Stimulated activated CD4-positive, alpha-beta T cell treated with anti-CD3 and anti-CD28 coated beads, TNF-alpha, amount 100 ng/mL, for 1 hour (primary cell): ENCODE results near the gene SMIM7.
"Not testable (repeated sequence)": the region's sequence is repeated elsewhere in the genome, so short reads cannot be mapped to it uniquely, and the experiment has no call there.

ENCODE experiments used
- DNase-seq, 3 donors: peaks; one replicate each; pipeline ENCODE4 v3.0.0-alpha.2; 2020; ENCODE audit warnings: low read depth in 3 of 3, low spot score in 1 of 3

Gene SMIM7

DNA sequence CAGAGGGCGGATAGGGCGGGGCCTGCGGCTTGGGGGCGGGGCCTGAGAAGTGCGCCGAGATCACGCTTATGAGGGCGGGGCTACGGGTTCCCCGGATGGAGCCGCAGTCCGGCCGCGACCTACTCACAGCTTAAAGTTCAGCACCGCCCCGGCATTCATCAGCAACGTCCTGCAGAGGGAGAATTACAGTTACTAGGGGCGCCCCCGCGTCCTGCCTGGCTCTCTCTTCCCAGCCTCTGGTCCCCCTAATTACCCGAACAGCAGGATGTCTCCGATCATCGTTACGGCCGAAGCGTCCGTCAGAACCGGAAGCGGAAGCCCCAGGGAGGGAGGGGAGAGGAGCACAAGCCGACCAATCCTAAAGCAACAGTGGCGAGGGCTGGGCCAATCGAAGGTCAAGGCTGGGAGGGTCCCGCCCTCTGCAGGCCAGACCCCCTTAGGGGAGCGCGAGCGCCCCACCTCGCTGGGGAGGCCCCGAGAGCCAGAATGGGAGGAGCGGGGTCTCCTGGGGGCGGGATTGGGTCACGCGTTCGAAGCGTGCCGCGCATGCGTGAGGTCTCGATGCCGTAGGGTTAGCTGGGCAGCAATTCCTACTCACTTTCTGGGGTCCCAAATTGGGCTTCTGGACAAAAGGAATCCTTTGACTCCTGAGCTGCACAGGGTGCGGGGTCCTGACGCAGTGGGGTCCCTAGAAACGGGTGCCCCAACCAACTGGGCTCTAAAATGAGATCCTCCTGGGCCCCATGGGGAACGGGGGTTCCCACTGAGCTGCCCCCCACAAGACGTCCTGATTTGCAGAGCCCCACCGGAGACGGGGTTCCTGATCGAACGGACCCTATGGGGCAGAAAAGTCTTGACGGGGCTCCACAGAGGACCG lies at the start of gene SMIM7:
TSS of gene SMIM7 (minus strand) at position 313 of the 877 bp plus-strand sequence. CDS start at position 279, 34 bp downstream.
- DNase-seq, result peak; percentile 95 to 98 (median 97)

DNA sequence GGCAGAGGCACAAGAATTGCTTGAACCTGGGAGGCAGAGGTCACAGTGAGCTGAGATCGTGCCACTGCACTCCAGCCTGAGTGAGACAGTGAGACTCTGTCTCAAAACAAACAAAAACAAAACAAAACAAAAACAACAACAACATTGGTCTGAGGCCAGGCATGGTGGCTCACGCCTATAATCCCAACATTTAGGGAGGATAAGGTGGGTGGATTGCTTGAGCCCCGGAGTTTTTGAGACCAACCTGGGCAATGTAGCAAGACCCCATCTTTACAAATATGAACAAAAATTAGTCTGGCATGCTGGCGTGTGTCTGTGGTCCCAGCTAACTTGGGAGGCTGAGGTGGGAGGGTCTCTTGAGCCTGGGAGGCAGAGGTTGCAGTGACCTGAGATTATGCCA lies 43.7 kb upstream of the SMIM7 start:
- no peak for DNase-seq

GRCh38 chr19:16702123-16702522 lies 42.2 kb upstream of the SMIM7 start:
- DNase-seq, result no peak

GRCh38 chr19:16698914-16699313 lies 39.0 kb upstream of the SMIM7 start:
- DNase-seq, result no peak

DNA sequence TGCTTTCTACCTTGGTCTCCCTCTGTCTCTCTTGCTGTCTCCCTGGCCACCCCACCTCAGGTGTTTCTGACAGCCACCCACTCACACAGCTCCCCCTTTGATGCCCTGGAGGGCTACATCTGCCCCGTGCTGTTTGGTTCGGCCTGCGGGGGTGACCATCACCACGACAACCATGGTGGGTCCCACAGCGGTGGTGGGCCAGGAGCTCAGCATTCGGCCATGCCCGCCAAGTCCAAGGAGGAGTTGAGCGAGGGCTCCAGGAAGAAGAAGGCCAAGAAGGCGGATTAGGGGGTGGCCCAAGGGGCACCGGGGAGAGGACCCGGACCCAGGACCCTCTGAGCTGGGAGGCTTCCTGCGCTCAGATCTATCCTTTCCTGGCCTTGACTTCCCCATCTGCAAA lies 28.1 kb upstream of the SMIM7 start:
- DNase-seq, result no peak

GRCh38 chr19:16684216-16684615 lies 24.3 kb upstream of the SMIM7 start:
- no peak for DNase-seq

GRCh38 chr19:16682539-16682938 lies 22.6 kb upstream of the SMIM7 start:
- DNase-seq, result no peak

GRCh38 chr19:16679811-16680210 lies 19.9 kb upstream of the SMIM7 start:
- DNase-seq, result no peak

DNA sequence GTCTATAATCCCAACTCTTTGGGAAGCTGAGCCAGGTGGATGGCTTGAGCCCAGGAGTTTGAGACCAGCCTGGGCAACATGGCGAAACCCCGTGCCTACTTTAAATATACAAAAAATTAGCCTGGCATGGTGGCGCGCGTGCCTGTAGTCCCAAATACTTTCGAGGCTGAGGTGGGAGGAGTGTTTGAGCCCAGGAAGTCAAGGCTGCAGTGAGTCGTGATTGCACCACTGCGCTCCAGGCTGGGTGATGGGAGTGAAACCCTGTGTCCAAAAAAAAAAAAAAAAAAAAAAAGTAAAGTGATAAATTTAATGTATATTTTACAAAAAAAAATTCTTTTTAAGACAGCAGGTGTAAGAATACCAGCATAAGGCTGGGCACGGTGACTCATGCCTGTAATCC lies 18.6 kb upstream of the SMIM7 start:
- no peak for DNase-seq

- DNase-seq, result no peak
Measured at GRCh38 chr19:16677055-16677454, 17.1 kb upstream of the SMIM7 start.

- DNase-seq, result no peak
Measured at GRCh38 chr19:16676101-16676798, 16.3 kb upstream of the SMIM7 start.

- DNase-seq, result not testable (repeated sequence)
Measured at GRCh38 chr19:16673839-16674238, 13.9 kb upstream of the SMIM7 start.

- no peak for DNase-seq
Measured at GRCh38 chr19:16673231-16673630, 13.3 kb upstream of the SMIM7 start.

DNA sequence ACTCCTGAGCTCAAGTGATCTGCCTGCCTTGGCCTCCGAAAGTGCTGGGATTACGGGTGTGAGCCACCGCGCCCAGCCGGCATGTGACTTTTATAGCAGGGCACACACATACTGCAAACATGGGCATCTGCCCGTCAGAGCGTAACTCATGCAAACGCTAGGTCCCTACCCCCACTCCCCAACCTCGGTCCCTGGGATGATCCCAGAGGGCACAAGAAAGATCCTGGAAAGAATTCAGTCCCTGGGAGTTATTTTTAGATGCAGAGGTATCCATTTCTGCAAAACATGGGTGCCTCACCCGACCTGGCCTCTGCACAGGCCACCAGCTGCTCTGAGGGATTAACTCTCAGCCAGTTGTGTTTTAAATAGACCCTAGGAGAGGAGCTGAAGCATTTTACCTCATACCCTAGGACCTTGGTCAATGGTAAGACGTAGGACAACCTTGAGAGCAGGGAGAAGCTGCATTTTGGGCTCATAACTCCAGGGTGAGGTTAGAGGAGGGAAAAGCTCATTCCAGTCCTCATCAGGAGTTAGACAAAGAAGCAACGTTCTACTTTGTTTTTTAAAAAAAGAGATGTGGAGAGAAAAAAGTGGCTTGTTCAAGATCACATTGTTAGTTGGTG lies 11.8 kb upstream of the SMIM7 start:
- no peak for DNase-seq

- DNase-seq, result no peak
Measured at GRCh38 chr19:16670291-16670690, 10.3 kb upstream of the SMIM7 start.

GRCh38 chr19:16668702-16669101 lies 8.8 kb upstream of the SMIM7 start:
- not testable (repeated sequence) for DNase-seq

GRCh38 chr19:16668176-16668575 lies 8.2 kb upstream of the SMIM7 start:
- no peak for DNase-seq

GRCh38 chr19:16661480-16662034 lies 1.6 kb upstream of the SMIM7 start:
- DNase-seq, result no peak

GRCh38 chr19:16660763-16661479 lies 977 bp upstream of the SMIM7 start, which contains the start of gene TMEM38A:
Gene TMEM38A, plus strand, starts transcription at chr19:16661139. Its CDS starts 79 bp downstream, at chr19:16661218.
- peak in 1 of 3 donors; percentile 26 for DNase-seq

DNA sequence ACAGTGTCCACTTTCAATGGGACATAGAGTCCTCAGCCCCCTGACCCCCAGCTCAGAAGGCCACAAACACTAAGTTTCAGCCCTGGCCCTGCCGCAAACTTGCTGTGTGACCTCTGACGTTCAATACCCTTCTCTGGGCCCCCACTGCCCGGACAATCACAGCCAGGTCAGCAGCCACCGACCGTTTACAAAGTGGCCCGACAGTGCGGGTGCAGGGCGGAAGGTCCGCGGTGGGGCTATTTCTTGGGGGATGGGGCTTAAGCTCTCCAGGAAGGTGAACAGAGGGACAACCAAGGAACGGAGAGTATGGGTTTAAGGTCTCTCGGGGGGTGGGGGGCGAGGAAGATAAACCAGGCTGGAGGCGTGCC lies 496 bp downstream of the SMIM7 start:
- DNase-seq, result peak in 1 of 3 donors; percentile 2

- DNase-seq, result no peak
Measured at GRCh38 chr19:16657384-16657783, 2.6 kb downstream of the SMIM7 start.
